GM19455 (cell line): Measurements from ENCODE around the gene WNK1.
A peak's percentile ranks its signal among the peaks of the same experiment; 100 is the strongest.
"Not testable (repeated sequence)": the region's sequence is repeated elsewhere in the genome, so short reads cannot be mapped to it uniquely, and the experiment has no call there.

Experiments
- ATAC-seq: cut with Tn5 transposase; IDR thresholded peaks from one replicate; pipeline ENCODE4 v1.9.1; 2021; ENCODE audit not compliant: unreplicated experiment

The WNK1 gene

GRCh38 chr12:810671-811415 is 58.5 kb downstream of the WNK1 start:
- ATAC-seq = no peak

- ATAC-seq = no peak
Observed at GRCh38 chr12:812950-813349, 60.6 kb downstream of the WNK1 start.

- ATAC-seq = not testable (repeated sequence)
Observed at GRCh38 chr12:817456-817855, 65.1 kb downstream of the WNK1 start.

- ATAC-seq = no peak
Observed at GRCh38 chr12:817941-818600, 65.7 kb downstream of the WNK1 start.

- no peak for ATAC-seq
Observed at GRCh38 chr12:818733-819132, 66.4 kb downstream of the WNK1 start.

GRCh38 chr12:820336-820735 is 68.0 kb downstream of the WNK1 start:
- ATAC-seq = no peak

- peak; percentile 89 for ATAC-seq
Observed at GRCh38 chr12:823028-823698, 70.8 kb downstream of the WNK1 start.

GRCh38 chr12:826331-826730 is 74.0 kb downstream of the WNK1 start:
- no peak for ATAC-seq

- no peak for ATAC-seq
Observed at GRCh38 chr12:828726-829395, 76.5 kb downstream of the WNK1 start.

- no peak for ATAC-seq
Observed at GRCh38 chr12:830111-830867, 77.9 kb downstream of the WNK1 start.

- ATAC-seq = no peak
Observed at GRCh38 chr12:835754-836518, 83.6 kb downstream of the WNK1 start.

GRCh38 chr12:836952-837351 is 84.6 kb downstream of the WNK1 start:
- no peak for ATAC-seq

GRCh38 chr12:837548-837947 is 85.2 kb downstream of the WNK1 start:
- no peak for ATAC-seq

GRCh38 chr12:843609-844008 is 91.2 kb downstream of the WNK1 start:
- no peak for ATAC-seq

GRCh38 chr12:846421-846820 is 94.0 kb downstream of the WNK1 start:
- ATAC-seq = no peak

- no peak for ATAC-seq
Observed at GRCh38 chr12:848173-848865, 95.9 kb downstream of the WNK1 start.

- ATAC-seq = no peak
Observed at GRCh38 chr12:848882-849527, 96.6 kb downstream of the WNK1 start.

GRCh38 chr12:849733-850437 is 97.5 kb downstream of the WNK1 start:
- ATAC-seq = not testable (repeated sequence)
